Measurements from ENCODE around the gene CADM1.

Gene CADM1

GRCh38 chr11:115224551-115224950 lies 279.7 kb downstream of the CADM1 start:
- no peak for TF ChIP-seq CTCF (IDR thresholded peaks at IDR 0.05)
- H3K9me3 ChIP-seq, result no peaks in the 10 kb centered on the region
- H3K36me3 ChIP-seq, result no peaks in the 10 kb centered on the region
- no peaks in the 10 kb centered on the region for H3K4me1 ChIP-seq (ENCODE audit: control insufficient read depth in 1 of 2, insufficient read depth in 1 of 2, low read depth in 1 of 2, low read length in 1 of 2)
- no peak overlapping the region for H3K4me3 ChIP-seq (ENCODE audit: low read depth in 1 of 2, low read length in 1 of 2)
- H3K27ac ChIP-seq, result no peak overlapping the region
- H3K27me3 ChIP-seq, result no peaks in the 10 kb centered on the region

GRCh38 chr11:115222863-115223530 lies 281.2 kb downstream of the CADM1 start:
- H3K9me3 ChIP-seq, result no peaks in the 10 kb centered on the region
- TF ChIP-seq CTCF (IDR thresholded peaks at IDR 0.05), result no peak

GRCh38 chr11:115222218-115222862 lies 281.9 kb downstream of the CADM1 start:
- Histone ChIP-seq H3K9me3 (no peaks in the 10 kb centered on the region), H3K27me3 (no peaks in the 10 kb centered on the region), H3K36me3 (no peaks in the 10 kb centered on the region), H3K4me3 (ENCODE audit: low read depth in 1 of 2, low read length in 1 of 2) (no peak overlapping the region), H3K4me1 (ENCODE audit: control insufficient read depth in 1 of 2, insufficient read depth in 1 of 2, low read depth in 1 of 2, low read length in 1 of 2) (no peaks in the 10 kb centered on the region), H3K27ac (no peak overlapping the region)
- TF ChIP-seq CTCF (IDR thresholded peaks at IDR 0.05), result no peak

More at GRCh38 chr11:115222863-115223530, 281.2 kb downstream of the CADM1 start:
- no peaks in the 10 kb centered on the region for H3K4me1 ChIP-seq (ENCODE audit: control insufficient read depth in 1 of 2, insufficient read depth in 1 of 2, low read depth in 1 of 2, low read length in 1 of 2)
- H3K27ac ChIP-seq, result no peak overlapping the region
- H3K27me3 ChIP-seq, result no peaks in the 10 kb centered on the region
- H3K4me3 ChIP-seq (ENCODE audit: low read depth in 1 of 2, low read length in 1 of 2), result no peak overlapping the region
- H3K36me3 ChIP-seq, result no peaks in the 10 kb centered on the region

GRCh38 chr11:115221461-115222069 lies 282.6 kb downstream of the CADM1 start:
- no peak overlapping the region for H3K27ac ChIP-seq
- no peak for TF ChIP-seq CTCF (IDR thresholded peaks at IDR 0.05)
- H3K4me1 ChIP-seq (ENCODE audit: control insufficient read depth in 1 of 2, insufficient read depth in 1 of 2, low read depth in 1 of 2, low read length in 1 of 2), result no peaks in the 10 kb centered on the region
- H3K27me3 ChIP-seq, result no peaks in the 10 kb centered on the region
- H3K9me3 ChIP-seq, result no peaks in the 10 kb centered on the region
- no peak overlapping the region for H3K4me3 ChIP-seq (ENCODE audit: low read depth in 1 of 2, low read length in 1 of 2)
- H3K36me3 ChIP-seq, result no peaks in the 10 kb centered on the region

GRCh38 chr11:115220911-115221310 lies 283.3 kb downstream of the CADM1 start:
- TF ChIP-seq CTCF (IDR thresholded peaks at IDR 0.05), result no peak

More at GRCh38 chr11:115220911-115221310, 283.3 kb downstream of the CADM1 start:
- H3K4me1 ChIP-seq (ENCODE audit: control insufficient read depth in 1 of 2, insufficient read depth in 1 of 2, low read depth in 1 of 2, low read length in 1 of 2), result no peaks in the 10 kb centered on the region
- H3K4me3 ChIP-seq (ENCODE audit: low read depth in 1 of 2, low read length in 1 of 2), result no peak overlapping the region
- no peaks in the 10 kb centered on the region for H3K36me3 ChIP-seq
- no peaks in the 10 kb centered on the region for H3K9me3 ChIP-seq
- no peak overlapping the region for H3K27ac ChIP-seq
- H3K27me3 ChIP-seq, result no peaks in the 10 kb centered on the region
